Breast epithelium (tissue), 3 donors: Measurements from ENCODE around the gene CIB2.

Experiments
- POLR2A ChIP-seq: fragments of 450-650 bp; IDR thresholded peaks from one replicate; pipeline ENCODE4 v1.6.1; 2016; ENCODE audit warnings: antibody characterized with exemption, mild to moderate bottlenecking, moderate library complexity
- TF ChIP-seq, protein P1 (sequence below), 3 donors: fragments of 450-650 bp; IDR thresholded peaks; one replicate each; pipeline ENCODE4 v1.5.1; 2016 to 2017; ENCODE audit warnings: antibody characterized with exemption in 3 of 3, mild to moderate bottlenecking in 3 of 3, moderate library complexity in 3 of 3

DNA sequence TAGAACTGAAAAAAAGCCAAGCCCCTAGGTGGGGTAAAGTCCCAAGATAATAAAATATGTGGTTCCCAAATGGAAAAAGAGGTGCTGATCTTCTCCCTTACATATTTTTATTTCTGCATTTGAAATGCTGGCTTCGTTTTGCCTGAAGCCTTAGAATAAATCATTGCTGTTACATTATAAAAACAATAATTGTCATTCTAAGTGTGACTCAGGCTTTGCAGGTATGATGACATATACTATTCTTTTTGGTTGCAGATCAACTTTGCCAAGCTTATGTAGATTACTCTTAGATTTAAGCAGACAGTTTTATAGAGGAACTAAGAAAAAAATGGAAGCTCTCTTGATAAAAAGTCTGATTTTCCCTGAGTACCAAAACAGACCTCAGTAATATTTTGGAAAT is 25.4 kb upstream of the CIB2 start:
- TF ChIP-seq, protein P1, sequence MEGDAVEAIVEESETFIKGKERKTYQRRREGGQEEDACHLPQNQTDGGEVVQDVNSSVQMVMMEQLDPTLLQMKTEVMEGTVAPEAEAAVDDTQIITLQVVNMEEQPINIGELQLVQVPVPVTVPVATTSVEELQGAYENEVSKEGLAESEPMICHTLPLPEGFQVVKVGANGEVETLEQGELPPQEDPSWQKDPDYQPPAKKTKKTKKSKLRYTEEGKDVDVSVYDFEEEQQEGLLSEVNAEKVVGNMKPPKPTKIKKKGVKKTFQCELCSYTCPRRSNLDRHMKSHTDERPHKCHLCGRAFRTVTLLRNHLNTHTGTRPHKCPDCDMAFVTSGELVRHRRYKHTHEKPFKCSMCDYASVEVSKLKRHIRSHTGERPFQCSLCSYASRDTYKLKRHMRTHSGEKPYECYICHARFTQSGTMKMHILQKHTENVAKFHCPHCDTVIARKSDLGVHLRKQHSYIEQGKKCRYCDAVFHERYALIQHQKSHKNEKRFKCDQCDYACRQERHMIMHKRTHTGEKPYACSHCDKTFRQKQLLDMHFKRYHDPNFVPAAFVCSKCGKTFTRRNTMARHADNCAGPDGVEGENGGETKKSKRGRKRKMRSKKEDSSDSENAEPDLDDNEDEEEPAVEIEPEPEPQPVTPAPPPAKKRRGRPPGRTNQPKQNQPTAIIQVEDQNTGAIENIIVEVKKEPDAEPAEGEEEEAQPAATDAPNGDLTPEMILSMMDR (IDR thresholded peaks at IDR 0.05), result no peak
- no peak for TF ChIP-seq POLR2A
